ENCODE data around the gene RIMKLA.
A peak's percentile ranks its signal among the peaks of the same experiment; 100 is the strongest.

The RIMKLA gene, protein sequence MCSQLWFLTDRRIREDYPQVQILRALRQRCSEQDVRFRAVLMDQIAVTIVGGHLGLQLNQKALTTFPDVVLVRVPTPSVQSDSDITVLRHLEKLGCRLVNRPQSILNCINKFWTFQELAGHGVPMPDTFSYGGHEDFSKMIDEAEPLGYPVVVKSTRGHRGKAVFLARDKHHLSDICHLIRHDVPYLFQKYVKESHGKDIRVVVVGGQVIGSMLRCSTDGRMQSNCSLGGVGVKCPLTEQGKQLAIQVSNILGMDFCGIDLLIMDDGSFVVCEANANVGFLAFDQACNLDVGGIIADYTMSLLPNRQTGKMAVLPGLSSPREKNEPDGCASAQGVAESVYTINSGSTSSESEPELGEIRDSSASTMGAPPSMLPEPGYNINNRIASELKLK

DNA sequence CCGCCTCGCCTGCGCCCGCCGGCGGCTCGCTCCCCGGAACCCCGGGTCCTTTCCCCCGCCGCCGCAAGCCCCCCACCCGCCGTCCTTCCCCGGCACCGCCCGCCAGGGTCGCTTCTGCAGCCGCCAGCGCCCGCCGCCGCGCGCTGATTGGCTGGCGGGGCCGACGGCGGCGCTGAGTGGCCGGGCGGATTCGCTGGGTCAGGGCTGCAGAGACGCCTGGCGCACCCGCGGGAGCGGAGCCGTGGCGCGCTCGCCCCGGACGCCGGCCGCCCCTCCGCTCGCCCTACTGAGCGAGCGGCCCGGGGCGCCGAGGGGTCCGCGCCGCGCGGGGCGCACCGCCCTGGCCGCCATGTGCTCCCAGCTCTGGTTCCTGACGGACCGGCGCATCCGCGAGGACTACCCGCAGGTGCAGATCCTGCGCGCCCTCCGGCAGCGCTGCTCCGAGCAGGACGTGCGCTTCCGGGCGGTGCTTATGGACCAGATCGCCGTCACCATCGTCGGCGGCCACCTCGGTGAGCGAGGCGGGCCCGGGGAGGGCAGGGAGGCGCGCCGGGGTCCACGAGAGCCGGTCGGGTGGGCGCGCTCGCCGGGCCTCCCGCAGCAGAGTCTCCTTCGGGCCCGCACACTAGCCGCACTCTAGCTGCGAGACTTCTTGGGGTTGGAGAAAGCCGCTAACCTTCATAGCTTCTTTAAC, at the start of gene RIMKLA:
RIMKLA (plus strand) TSS at position 207 of the 694 bp plus-strand sequence; CDS start at position 350, 143 bp downstream.
- DNase-seq, result peak; percentile 57

DNA sequence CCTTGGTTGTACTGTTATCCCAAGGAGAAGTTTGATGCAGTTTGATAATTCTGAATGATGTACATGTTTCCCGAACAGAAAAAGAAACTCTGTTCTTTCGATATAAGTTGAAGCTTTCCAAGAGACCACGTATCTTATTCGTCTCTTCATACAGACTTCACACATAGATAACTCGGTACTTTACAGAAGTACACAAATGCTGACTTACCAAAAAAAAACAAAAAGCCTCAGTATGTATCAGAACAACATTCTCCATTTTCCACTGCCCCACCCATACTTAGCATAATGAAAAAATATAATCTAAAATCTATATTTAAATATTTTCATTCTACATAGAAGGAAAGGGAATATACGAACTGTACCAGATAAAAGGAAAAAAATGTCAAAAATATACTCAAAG, 47.7 kb upstream of the RIMKLA start:
- DNase-seq, result no peak

DNA sequence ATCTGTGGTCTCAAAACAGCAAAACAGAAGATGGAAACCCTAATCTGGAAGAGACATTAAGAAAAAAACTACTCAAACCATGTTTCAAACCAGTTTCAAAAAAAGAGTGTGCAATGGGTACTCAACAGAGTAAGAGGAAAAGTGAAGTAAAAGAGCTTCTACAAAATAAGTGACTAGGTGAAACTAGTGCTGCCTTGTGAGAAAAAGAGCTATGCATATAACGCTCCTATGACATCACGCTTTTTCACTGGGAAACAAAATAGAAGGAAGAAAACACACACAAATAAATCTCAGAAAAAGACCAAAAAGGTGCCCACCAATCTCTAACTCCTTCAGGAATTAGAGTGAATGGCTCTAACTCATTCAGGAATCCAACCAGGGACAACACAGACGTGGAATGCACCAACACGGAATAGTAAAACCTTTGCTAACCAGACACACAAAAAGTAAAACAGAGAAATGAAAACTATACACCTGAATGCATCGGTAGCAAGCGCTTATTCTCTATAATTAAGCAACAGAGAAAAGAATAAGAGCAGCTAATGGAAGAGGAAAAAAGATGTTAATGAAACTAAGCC, 46.8 kb upstream of the RIMKLA start:
- DNase-seq, result no peak

DNA sequence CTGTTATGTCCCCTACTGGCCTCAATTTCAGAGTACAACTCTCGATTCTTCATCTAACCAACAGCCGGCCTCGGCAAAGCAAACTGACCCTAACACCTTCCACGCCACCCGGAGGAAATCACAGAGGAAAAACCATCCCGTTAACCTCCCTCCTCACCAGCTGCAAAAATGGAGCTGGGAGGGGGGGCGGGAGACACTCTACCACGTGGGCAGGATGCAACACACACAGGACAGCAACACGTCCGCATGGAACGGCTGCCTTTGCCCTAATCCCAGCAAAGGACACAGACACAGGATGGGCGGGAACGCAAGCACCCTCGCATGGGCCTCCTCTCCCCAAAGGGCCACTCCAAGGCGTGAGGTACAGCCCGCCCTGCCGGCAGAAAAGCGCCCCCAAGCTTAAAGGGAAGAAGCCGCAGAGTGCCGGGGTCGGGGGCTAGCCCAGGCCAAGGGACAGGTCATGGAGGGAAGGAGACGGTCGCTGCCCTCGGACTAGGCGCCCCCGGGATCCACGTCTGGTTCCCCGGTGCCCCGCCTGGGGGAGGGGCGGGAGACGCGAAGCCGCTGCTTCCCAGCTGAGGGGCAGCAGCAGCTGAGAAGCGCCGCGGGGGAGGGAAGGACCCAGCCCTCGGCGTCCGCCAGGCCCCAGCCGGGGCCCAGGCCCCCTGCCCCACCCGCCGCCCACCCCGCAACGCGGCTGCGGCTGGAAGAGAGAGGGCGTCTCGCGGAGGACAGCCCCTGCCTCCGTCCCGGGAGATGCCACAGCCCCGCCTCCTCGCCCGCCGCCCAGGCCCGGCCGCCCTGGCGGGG, 46.1 kb upstream of the RIMKLA start:
- DNase-seq, result peak; percentile 48

DNA sequence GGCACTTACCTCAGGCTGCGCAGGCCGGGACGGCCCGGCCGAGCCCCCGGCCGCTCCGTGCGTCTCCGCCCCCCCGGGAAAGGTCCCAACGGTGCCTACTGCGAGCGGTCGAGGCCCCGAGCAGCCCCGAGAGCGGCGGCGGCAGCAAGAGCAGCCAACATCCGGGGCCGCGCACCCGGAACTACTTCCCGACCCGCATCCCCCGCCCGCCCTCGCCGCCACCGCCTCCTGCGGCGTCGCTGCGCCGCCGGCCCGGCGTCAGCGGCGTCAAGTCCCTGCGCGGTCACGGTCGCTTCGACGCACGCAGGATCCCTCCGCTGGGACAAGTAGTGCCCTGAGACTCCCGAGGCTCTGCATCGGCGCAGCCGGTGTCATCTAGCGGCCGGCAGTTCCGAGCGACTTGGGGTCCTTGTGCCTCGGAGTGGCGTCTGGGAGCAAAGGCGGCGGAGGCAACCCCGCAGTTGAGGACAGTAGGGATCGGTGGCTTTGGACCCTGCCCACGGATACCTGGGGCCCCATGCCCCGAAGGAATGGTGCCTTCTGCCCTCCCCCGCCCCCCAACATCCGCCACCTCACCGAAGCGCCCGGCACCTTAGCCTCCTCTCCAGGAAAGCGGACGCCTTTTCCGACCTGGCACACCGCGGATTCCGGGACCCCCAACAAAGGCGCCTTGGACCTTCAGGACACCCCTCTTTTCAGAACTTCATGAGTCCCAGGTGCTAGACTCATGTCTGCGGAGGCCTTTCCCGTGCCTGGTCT, 45.4 kb upstream of the RIMKLA start, which contains the start of gene FOXJ3:
FOXJ3 (minus strand) TSS at position 186 of the 759 bp plus-strand sequence. CDS start 24,142 bp downstream, outside the sequence.
- peak; percentile 95 for DNase-seq

DNA sequence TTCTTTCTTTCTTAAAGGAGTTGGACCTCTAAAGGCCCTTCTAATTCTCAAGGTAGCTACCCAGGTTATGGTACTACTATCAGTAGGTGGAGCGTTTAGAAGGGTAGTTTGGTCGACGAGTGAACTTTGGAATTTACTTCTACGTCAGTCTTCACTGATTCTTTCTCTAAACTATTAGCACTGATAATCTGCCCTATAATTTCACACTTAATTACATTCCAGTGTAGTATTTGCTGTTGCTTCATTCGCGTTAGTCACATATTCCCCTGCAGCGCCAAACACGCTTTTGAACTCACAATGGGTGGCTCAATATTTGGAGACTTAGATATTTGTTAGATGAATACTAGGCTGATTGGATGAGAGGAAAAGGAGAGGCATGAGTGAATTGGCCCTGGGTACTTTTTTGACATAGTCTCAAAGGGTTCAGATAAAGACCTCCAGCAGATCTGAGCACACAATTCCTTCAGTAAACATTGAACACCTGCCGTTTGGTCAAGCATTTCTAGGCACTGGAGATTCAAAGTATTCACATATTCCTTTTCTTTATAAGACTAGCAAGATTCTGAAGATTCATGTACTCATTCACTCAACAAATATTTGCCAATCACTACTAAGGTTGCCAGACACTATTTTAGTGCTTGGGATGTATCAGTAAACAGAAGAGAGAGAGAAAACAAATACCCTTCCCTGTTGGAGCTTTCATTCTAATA, 44.6 kb upstream of the RIMKLA start:
- no peak for DNase-seq

DNA sequence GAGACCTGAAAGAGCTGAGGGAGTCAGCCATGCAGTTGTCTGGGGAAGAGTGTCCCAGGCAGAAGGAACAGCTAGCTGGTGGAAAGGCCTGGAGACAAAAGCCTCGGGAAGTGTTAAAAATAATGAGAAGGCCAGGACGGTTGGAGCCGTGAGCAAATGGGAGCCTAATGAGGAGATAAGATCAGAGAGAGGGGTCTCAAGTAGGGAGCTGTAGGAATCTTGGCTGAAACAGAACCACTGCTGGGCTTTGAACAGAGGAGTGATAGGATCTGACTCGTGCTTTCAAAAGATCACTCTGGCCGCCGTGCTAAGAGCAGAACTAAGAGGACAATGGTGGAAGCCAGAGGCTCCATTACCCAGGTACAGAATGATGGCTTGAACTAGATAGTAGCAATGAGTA, 43.6 kb upstream of the RIMKLA start:
- DNase-seq, result no peak

DNA sequence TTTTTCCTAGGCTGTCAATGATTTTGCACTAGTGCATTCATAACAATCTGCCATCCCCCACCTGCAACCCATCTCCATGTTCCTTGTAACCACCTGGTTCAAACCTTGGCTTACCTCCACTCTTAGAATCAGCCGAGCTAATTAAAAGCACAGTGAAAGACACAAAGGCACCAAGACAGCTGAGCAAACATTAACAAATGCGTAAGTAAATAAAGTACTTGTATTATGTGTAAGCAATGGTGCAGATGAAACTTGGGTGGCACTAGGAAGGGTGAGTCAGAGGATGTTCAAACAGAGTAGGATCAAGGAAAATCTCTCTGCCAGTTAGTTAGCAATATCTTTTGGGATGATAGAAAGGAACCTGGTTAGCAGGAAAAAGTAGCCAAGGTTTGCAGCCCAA, 40.5 kb upstream of the RIMKLA start:
- no peak for DNase-seq

DNA sequence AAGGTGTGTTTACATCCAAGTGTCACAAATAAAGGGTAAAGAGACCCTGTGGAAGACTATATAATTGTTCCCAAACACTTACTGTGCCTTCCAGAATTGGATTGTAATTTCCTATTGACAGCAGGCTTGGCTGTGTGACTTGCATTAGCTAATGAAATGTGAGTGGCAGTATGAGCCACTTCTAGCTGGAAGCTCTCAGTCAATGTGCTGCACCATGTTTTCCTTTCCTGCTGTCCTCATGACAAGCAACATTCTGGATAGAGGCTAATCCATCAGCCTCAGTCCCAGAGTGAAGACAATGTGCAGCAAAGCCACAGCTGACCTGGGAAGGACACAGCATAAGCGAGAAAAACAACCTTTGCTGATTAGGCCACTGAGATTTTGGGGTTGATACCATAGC, 39.7 kb upstream of the RIMKLA start:
- DNase-seq, result no peak

DNA sequence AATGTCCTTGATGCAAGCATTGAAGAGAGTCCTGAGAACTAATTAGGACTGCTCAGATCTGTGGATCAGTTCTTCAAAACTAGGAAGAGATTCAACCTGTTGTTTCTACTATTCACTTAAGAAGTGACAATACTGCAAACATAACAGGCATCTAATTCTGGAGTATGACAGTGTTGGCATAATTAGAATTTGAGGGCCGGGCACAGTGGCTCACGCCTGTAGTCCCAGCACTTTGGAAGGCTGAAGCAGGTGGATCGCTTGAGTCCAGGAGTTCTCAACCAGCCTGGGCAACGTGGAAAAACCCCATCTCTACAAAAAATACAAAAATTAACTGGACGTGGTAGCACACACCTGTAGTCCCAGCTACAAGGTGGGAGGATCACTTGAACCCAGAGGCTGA, 37.5 kb upstream of the RIMKLA start:
- DNase-seq, result no peak

DNA sequence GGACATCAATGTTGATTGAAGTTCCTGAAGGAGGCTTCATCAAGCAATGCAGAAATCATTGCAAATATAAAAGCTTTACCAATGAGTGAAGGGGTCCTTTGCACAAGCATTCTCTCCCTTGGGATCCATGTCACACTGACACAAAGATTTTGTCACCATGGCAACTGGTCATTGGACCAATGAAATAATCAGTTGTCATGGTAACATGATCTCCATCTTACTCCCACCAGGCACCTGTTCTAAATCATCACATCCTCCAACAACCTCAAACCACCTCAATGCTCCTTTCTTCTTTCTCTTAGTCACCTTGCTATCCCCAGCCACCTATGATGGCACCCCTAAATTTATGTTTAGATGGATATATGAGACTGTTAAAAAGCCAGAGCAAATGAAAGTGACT, 32.1 kb upstream of the RIMKLA start:
- DNase-seq, result no peak

DNA sequence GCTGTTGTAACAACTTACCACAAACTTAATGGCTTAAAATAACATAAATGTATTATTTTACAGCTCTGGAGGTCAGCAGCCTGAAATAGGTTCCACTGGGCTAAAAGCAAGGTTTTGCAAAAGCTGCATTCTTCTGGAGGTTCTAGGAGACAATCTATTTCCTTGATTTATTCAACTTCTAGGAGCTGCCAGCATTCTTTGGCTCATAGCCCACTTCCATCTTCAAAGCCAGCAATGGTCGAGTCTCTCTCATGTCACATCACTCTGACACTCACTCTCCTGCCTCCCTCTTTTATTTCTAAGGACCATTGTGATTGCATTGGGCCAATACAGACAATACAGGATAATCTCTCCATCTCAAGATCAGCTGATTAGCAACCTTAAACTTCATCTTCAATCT, 30.5 kb upstream of the RIMKLA start:
- DNase-seq, result no peak

DNA sequence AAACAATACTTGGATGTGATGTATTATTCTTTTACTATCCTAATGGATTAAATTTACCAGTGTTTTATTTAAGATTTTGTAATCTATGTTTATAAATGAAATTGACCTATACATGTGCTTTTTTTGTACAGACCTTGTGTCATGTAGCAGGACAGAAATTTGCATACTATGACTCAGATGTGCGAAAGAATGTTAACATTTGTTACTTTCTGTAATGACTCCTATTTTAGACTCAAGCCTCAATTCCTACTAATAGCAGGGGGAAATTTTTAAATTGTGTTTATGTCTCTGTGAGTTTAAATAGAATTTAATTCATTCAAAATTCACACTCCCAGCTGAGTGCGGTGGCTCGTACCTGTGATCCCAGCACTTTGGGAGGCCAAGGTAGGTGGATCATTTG, 21.8 kb upstream of the RIMKLA start:
- peak; percentile 8 for DNase-seq

DNA sequence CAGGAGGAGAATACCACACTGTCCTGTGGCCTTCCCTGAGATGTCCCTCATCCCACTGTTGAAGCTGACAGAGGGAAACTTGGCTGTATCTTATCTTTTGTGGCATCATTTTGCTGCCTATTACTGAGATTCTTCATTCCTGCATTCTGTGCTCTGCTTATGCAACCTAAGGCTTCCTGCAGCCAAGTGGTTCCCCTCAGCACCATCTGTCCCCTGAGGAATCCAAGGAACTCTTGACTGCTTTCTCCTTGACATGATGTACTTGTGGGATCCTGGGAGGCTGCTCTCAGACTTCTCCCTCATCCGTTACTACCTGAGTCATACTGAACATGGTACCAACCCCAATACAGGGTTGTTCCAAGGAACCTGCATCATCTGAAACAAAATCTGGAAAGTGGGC, 21.1 kb upstream of the RIMKLA start:
- no peak for DNase-seq

DNA sequence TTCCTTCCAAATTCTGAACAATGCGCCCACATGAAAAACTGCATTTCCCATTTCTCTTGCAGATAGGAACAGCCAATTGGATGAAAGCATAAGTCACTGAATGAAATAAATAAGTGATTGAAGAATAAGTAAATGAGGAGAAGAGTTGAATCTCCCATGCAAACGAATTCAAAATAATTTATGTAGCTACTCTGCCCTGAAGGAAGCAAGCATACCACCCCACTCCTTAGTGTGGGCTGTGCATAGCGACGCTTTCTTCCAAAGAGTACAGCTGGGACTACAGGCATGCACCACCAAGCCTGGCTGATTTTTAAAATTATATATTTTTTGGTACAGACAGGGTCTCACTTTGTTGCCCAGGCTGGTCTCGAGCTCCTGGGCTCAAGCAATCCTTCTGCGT, 16.5 kb upstream of the RIMKLA start:
- no peak for DNase-seq

DNA sequence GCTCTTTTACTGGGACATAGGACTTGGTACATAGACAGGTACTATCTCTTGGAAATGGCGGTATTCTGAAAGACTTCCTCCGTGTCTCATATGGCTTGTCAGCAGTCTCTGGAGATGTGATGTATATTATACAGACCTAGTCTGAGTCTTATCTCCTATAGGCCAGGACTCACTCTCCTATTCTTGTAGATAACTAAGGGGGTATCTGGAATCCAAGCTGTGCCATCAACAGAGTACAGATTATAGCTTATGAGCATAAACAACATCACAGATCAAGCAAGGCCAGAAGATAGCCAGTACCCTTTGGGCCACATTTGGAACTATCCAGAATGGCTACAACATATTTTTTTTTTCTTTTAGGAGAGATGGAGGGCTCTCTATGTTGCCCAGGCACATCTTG, 16.1 kb upstream of the RIMKLA start:
- no peak for DNase-seq

DNA sequence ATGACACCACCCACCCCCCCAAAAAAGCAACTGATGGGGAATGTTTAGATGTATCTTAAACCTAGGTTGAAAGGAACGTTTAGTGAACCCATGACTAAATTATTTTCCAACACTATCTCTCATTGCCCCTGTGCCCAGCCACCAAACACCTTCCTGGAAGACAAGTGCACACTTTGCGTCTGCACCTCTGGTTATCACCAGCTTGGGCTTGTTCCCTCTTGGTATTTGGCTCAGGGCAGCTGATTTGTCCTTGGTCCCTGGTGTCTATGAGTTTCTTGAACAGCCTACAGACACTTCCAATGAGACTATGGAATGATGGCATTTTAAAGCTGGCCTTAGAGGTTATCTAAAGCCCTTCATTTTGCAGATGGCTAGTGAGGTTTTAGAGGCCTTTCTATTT, 15.5 kb upstream of the RIMKLA start:
- no peak for DNase-seq

DNA sequence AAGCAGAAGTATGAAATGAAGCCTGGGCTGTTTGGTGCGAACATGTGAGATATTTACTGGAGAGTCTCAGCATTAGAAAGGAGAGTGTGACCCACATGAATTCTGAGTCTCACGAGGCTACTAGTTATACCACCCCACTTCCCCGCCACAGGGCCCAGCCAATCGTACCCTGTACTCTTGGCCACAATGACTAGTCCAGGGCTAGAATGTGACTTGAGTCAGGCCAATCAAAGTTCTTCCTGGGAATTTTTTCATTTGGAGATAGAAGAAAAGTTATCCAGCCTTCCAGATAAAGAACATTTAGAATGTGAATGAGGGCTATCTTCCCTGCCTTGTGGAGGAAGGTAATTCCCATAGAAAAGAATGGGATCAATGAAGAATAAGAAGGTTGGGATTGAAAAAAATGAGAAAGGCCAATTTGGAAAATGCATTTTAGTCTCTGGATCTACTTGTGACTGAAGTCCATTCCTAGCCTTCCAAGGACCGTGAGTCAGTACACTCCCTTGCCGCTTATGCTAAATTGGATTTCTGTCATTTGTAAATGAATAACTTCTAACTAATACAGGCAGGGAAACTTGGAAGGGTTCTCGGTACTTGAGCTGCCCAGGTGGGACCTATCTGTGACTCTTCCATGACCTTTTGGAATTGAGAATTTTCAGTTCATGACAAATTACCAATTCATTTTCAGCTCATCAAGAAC, 12.3 kb upstream of the RIMKLA start:
- DNase-seq, result no peak

DNA sequence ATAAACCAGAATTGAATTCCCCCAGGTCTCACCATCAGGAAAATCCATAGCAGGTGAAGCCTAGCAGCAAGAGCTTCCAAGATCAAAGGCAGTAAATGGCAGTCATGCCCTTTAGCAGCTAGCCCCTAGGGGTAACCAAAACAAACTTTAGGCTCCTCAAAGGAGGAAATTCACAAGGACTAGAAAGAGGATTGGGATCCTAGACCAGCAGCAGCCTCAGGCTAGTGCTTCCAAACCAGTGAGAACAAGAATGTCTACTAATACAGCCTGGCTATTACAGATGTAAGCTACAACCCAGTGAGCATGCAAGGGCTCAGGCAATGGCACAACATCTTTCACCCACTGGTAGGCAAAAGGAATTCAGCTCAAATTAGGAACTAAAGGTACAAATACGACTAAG, 11.1 kb upstream of the RIMKLA start:
- no peak for DNase-seq

DNA sequence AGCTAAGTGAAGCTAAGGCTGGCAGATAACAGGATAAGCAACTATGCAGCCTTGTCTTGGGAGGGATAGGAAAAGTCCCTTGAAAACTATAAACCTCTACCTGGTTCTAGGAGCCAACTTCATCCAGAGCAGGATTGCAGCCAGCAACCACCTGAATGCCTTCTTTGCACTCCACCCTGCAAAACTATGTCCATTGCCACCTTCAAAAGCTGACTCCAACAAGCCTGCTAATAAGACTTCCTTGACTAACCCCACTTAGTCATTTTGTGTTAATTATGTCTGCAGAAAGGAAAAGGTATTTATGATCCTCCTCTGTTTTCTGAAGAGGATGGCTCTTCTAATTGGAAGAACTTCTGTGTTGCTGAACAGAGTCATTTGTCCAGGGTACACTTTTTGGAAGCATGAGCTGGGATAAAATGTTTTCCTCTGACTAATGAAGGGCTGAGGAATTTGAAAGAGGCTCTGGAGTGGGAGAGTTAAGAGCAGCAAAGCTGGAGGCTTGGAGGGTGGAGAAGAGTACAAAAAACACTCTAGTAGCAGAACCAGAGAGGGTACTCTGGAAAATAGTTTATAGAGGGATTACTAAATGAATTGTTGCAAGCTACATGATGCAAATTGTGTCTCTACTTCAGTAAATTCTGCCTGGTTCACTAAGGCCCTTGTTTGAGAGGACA, 9.6 kb upstream of the RIMKLA start:
- DNase-seq, result no peak
